Peyer's patch (tissue), 4 donors: ENCODE results near the gene TTYH3.

ENCODE experiments used
- CTCF ChIP-seq, 6 experiments: fragments of 450-650 bp in 4 of 6; fragments of 200-600 bp in 2 of 6; sonication (generic) in 1 of 6; IDR thresholded peaks; one replicate each; pipeline ENCODE4 v1.5.1; 2017 to 2019; ENCODE audit warnings: antibody characterized with exemption in 6 of 6, mild to moderate bottlenecking in 3 of 6, moderate library complexity in 1 of 6
- POLR2A ChIP-seq, 2 donors: fragments of 450-650 bp; IDR thresholded peaks; one replicate each; pipeline ENCODE4 v1.5.1; 2017; ENCODE audit warnings: antibody characterized with exemption in 2 of 2, mild to moderate bottlenecking in 2 of 2, moderate library complexity in 2 of 2

- TF ChIP-seq CTCF (IDR thresholded peaks at IDR 0.05): no peak
- TF ChIP-seq POLR2A (IDR thresholded peaks at IDR 0.05): no peak
Measured at GRCh38 chr7:2686101-2686500, 54.3 kb downstream of the TTYH3 start.
